Right cardiac atrium (tissue), 5 donors: ENCODE measurements around the gene RTN1. TPM values are rescaled to one million over a fixed set of nuclear protein-coding genes. Genes with fewer than 3 reads are reported as not detected.

Source experiments
- ATAC-seq, 2 donors: fragments of 200-7000 bp; cut with Tn5 transposase; one replicate each; pipeline versions ENCODE4 v1.8.0 to v1.9.1; 2020; ENCODE audit warnings: moderate library complexity in 2 of 2, mild to moderate bottlenecking in 1 of 2
- DNase-seq, 3 donors: peaks; one replicate each; pipeline ENCODE4 v3.0.0-alpha.2; 2020
- H3K27ac ChIP-seq: one replicate; pipeline ENCODE4 v1.5.1; 2013; ENCODE audit warnings: mild to moderate bottlenecking, low read length, control low read depth, moderate library complexity
- H3K27me3 ChIP-seq: one replicate; pipeline ENCODE4 v1.6.1; 2013; ENCODE audit not compliant: control insufficient read depth, insufficient read depth
- H3K4me1 ChIP-seq: one replicate; pipeline ENCODE4 v1.6.1; 2013; ENCODE audit warnings: low read length; ENCODE audit not compliant: control insufficient read depth, insufficient read depth
- H3K4me3 ChIP-seq: one replicate; pipeline ENCODE4 v1.5.1; 2013; ENCODE audit warnings: low read length, control low read depth
- H3K9me3 ChIP-seq: one replicate; pipeline ENCODE4 v1.6.1; 2013; ENCODE audit warnings: low read length; ENCODE audit not compliant: control insufficient read depth
- WGBS: extraction: QIAGEN DNeasy Blood & Tissue Kit; methylation state at CpG from one replicate; pipeline ENCODE4 v1.1.7; 2013; 5-methylcytosine and 5-hydroxymethylcytosine counted together
- intact Hi-C, 4 donors: fragments of 100-400 bp; cut with DNase I; formaldehyde crosslinking; loops; one replicate each; pipeline versions ENCODE4 v1.11.0 to v1.14.0; 2022 to 2023
- polyA plus RNA-seq: library from polyadenylated mRNA; stranded (reverse); fragments of 200-250 nt; gene quantifications from one replicate; pipeline ENCODE4 v1.2.3, GENCODE V29; 2013
- total RNA-seq, 4 donors: library from RNA; stranded (reverse); fragmentation: NEBNext Ultra II Directional; extraction: Animal tissue kit (Norgen Biotek cat#: 25700); gene quantifications; one replicate each; pipeline ENCODE4 v1.2.1, GENCODE V29; 2021
- donor health status: healthy with polysubstance abuse.
- donor health status: DM: no; HTN: yes; CAD: no.
- donor health status: DM: no; HTN: no; CAD: no.
- donor health status: DM: no; HTN: yes; CAD: no; lungs with severe emphysema.
- donor health status: DM: yes; HTN: yes; CAD: no.

RTN1 gene
- total and polyA plus RNA-seq, 5 donors: 1.1 to 3.2 (median 3.0) TPM

GRCh38 chr14:59695198-59695597 lies 175.4 kb downstream of the RTN1 start:
- no peak overlapping the region for H3K27ac ChIP-seq
- DNase-seq (no peak), ATAC-seq (no peak)
- H3K4me3 ChIP-seq: no peak overlapping the region
- no peaks in the 10 kb centered on the region for H3K9me3 ChIP-seq
- WGBS: 59% methylated on average over 5 of the region's 5 CpGs
- no peaks in the 10 kb centered on the region for H3K27me3 ChIP-seq
- H3K4me1 ChIP-seq: no peaks in the 10 kb centered on the region
- intact Hi-C loops: no loop called here

- H3K27me3 ChIP-seq: no peaks in the 10 kb centered on the region
- H3K4me1 ChIP-seq: no peaks in the 10 kb centered on the region
- H3K4me3 ChIP-seq: no peak overlapping the region
- intact Hi-C loops: no loop called here
- no peak overlapping the region for H3K27ac ChIP-seq
- ATAC-seq (no peak), DNase-seq (no peak)
- H3K9me3 ChIP-seq: no peaks in the 10 kb centered on the region
- 60% methylated on average over 2 of the region's 2 CpGs for WGBS
These were observed 179.3 kb downstream of the RTN1 start for GRCh38 chr14:59691266-59691665.

DNA sequence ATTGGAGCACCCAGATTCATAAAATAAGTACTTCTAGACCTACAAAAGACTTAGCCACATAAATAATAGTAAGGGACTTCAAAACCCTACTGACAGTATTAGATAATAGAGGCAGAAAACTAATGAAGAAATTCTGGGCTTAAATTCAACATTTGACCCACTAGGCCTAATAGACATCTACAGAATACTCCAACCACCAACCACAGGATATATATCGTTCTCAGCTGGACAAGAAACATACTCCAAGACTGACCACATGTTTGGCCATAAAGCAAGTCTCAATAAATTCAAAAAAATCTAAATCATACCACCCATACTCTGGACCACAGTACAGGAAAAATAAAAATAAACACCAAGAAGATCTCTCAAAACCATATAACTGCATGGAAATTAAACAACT lies 180.2 kb downstream of the RTN1 start:
- no peak for DNase-seq
- WGBS: 66% methylated on average over 1 of the region's 1 CpG
- no peaks in the 10 kb centered on the region for H3K9me3 ChIP-seq
- H3K4me3 ChIP-seq: no peak overlapping the region
- no peaks in the 10 kb centered on the region for H3K27me3 ChIP-seq
- no peak overlapping the region for H3K27ac ChIP-seq
- no peaks in the 10 kb centered on the region for H3K4me1 ChIP-seq
- ATAC-seq: no peak
- intact Hi-C loops: no loop called here

DNA sequence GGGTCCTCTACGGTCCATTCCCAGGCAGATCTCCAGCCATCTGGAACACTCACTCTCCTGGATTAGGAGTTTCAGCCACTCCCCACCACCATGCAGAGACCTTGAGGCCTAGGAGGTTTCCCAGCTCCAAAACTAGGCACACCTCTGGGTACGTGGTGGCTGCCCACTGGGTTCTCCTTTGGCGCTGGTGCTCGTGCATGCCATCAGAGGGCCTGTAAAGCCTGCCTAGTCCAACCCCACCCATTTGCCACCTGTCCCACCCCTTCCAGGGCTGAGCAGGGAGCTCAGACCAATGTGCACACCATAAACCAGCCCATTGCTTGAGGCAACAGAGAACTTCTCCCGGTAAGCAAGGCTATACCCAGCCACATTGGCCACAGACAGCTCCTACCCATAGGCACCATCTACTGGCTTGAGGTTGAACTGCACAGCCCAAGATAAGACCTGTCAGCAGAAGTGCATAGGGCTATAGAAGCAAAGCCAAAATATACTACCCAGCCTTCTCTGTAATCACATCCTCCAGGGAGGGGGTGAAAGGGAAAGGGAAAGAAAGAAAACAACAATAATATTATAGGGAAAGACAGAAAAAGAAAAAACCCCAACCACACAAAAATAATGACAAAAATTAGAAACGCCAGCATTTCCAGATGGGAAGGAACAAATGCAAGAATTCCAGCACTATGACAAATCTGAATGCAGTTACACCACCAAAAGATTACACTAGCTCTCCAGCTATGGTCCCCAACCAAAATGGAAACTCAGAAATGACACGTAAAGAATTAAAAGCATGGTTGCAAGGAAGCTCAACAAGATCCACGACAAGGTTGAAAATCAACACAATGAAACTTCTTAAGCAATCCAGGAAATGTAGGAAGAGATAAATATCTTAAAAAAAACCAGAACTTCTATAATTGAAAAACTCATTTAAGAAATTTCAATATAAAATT lies 182.1 kb downstream of the RTN1 start:
- no peaks in the 10 kb centered on the region for H3K4me1 ChIP-seq
- WGBS: 72% methylated on average over 8 of the region's 8 CpGs

DNA sequence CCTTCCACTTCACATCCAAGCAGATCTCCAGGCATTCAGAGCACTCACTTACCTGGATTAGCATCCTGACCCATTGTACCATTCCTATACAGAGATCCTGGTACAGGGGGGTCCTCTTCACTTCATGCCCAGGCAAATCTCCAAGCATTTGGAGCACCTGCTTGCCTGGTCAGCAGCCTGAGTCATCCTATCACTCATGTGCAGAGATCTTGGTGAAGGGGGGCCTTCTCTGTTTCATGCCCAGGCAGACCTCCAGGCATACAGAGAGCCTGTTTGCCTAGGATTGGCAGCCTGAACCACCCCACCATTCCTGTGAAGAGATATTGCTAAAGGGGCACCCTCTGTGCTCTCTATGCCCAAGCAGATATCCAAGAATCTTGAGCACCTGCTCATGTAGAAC lies 182.9 kb downstream of the RTN1 start:
- no peak for ATAC-seq
- DNase-seq: no peak
- Histone ChIP-seq H3K9me3 (no peaks in the 10 kb centered on the region), H3K27me3 (no peaks in the 10 kb centered on the region), H3K4me3 (no peak overlapping the region), H3K27ac (no peak overlapping the region), H3K4me1 (no peaks in the 10 kb centered on the region)
- intact Hi-C loops: no loop called here

More for the DNA sequence above, 182.1 kb downstream of the RTN1 start:
- intact Hi-C loops: no loop called here
- Histone ChIP-seq H3K27ac (no peak overlapping the region), H3K27me3 (no peaks in the 10 kb centered on the region), H3K9me3 (no peaks in the 10 kb centered on the region), H3K4me3 (no peak overlapping the region)
- peak in 1 of 3 donors; percentile 49 for DNase-seq
- ATAC-seq: peak; percentile 51 to 70

DNA sequence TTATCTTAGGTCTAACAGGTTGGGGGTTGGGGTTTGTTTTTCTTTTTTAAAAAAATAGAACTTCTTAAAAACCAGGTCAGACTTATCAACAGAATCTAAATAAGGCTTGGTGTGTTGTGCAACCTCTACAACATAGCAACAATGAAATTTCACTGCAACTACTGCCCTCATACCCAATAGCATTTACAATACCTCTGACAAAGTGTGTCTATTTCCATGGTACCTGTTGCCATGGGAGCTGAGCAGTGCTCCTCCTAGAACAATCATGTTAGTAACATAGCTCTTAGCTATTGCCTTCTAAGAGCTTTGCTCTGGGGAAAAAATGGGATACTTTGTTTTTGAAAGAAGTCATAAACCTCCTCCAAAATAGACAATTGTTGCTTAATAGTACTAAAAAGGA lies 190.7 kb downstream of the RTN1 start:
- ATAC-seq: peak in 1 of 2 donors; percentile 48
- Histone ChIP-seq H3K4me3 (no peak overlapping the region), H3K4me1 (no peaks in the 10 kb centered on the region), H3K27me3 (no peaks in the 10 kb centered on the region), H3K9me3 (no peaks in the 10 kb centered on the region), H3K27ac (no peak overlapping the region)
- intact Hi-C loops: no loop called here
- no peak for DNase-seq

DNA sequence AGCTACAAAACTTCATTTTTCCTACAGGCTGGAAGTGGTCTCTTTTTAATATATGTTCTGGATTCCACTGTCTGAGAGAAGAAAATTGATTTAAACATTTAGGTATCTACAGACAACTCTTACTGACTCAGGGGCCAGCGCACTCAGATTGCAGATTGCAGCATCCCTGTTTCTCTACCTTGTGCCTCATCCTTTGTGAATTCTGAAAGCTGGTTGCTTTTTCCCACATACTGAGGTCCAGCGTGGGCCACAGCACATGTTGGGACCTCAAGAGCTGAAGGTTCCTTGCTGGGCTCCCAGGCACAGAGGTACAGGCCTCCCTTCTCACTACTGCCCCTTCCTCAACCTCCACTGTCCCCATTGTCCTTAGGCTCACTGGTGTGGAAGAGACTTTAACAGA lies 192.2 kb downstream of the RTN1 start:
- Histone ChIP-seq H3K4me1 (no peaks in the 10 kb centered on the region), H3K9me3 (no peaks in the 10 kb centered on the region), H3K27me3 (no peaks in the 10 kb centered on the region), H3K27ac (no peak overlapping the region), H3K4me3 (no peak overlapping the region)
- ATAC-seq (no peak), DNase-seq (no peak)
- 85% methylated on average over 2 of the region's 2 CpGs for WGBS
- intact Hi-C loops: no loop called here

DNA sequence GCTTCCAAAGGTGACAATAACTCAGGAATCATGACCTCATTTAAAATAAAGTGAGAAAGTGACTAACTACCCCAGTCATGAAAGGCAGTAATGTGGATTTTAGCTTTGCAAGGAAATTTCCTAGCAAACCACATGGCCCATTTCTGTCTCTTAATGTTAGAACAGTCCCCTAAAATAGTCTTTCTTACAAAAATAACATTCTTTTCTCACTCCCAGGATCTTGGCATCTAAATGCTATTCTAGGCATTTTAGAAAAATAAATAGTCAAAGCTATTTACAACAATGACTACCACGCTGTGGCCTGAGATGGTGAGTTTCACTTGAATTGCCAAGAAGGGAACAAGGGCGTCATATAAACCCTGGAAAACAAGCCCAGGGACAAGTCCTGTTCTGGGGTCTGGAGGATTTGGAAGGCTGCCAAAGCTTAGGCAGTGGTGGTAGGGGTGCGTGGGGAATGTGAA lies 192.8 kb downstream of the RTN1 start:
- H3K27ac ChIP-seq: no peak overlapping the region
- 71% methylated on average over 3 of the region's 3 CpGs for WGBS
- ATAC-seq: no peak

DNA sequence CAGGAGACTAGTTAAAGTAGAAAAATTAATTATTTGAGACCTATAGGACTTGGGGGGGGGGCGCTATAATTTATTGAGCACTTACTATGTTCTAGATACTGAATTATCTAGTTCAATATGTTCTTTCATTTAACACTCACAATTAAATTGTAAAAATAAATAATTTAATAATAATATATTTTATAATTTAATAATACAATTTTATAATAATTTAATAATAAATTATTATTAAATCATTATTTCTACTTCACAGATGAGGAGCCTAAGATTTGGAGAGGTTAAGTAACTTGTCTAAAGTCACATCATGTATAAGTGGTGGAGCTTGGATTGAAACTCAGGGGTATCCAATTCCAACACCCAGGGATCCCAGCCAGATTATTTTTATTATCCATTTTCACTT lies 195.2 kb downstream of the RTN1 start:
- 93% methylated on average over 1 of the region's 1 CpG for WGBS
- intact Hi-C loops: no loop called here
- H3K27me3 ChIP-seq: no peaks in the 10 kb centered on the region
- ATAC-seq (no peak), DNase-seq (no peak)
- H3K9me3 ChIP-seq: no peaks in the 10 kb centered on the region
- H3K4me3 ChIP-seq: no peak overlapping the region
- no peak overlapping the region for H3K27ac ChIP-seq
- H3K4me1 ChIP-seq: no peaks in the 10 kb centered on the region

More for the DNA sequence above, 192.8 kb downstream of the RTN1 start:
- Histone ChIP-seq H3K4me1 (no peaks in the 10 kb centered on the region), H3K4me3 (no peak overlapping the region), H3K9me3 (no peaks in the 10 kb centered on the region), H3K27me3 (no peaks in the 10 kb centered on the region)
- intact Hi-C loops: no loop called here
- no peak for DNase-seq

- Histone ChIP-seq H3K4me3 (no peak overlapping the region), H3K27ac (no peak overlapping the region), H3K4me1 (no peaks in the 10 kb centered on the region), H3K9me3 (no peaks in the 10 kb centered on the region), H3K27me3 (no peaks in the 10 kb centered on the region)
- DNase-seq (no peak), ATAC-seq (no peak)
- WGBS: 83% methylated on average over 2 of the region's 2 CpGs
- intact Hi-C loops: no loop called here
These were observed 205.8 kb downstream of the RTN1 start for GRCh38 chr14:59664741-59665140.

GRCh38 chr14:59657769-59658168 lies 212.8 kb downstream of the RTN1 start:
- intact Hi-C loops: no loop called here
- Histone ChIP-seq H3K27ac (no peak overlapping the region), H3K9me3 (no peaks in the 10 kb centered on the region), H3K4me3 (no peak overlapping the region), H3K27me3 (no peaks in the 10 kb centered on the region), H3K4me1 (no peaks in the 10 kb centered on the region)
- ATAC-seq: no peak
- DNase-seq: no peak
- WGBS: 75% methylated on average over 7 of the region's 7 CpGs
